Loucy (cell line): Measurements from ENCODE around the gene LRRC72.

Source experiments
- H2AFZ ChIP-seq: fragments of 200-600 bp; sonication (generic); 2 replicates; pipeline ENCODE4 v1.6.0; 2016; ENCODE audit warnings: antibody characterized with exemption, mild to moderate bottlenecking, low read length, moderate library complexity
- H3F3A ChIP-seq: fragments of 200-600 bp; 2 replicates; pipeline ENCODE4 v1.6.0; 2016; ENCODE audit warnings: antibody characterized with exemption, low read depth, mild to moderate bottlenecking
- H3K27me3 ChIP-seq: fragments of 200-600 bp; sonication (generic); 2 replicates; pipeline ENCODE4 v1.6.1; 2014; ENCODE audit warnings: low read length, mild to moderate bottlenecking; ENCODE audit not compliant: insufficient read depth, poor library complexity, severe bottlenecking
- H3K36me3 ChIP-seq: fragments of 200-600 bp; sonication (generic); 2 replicates; pipeline ENCODE4 v1.6.1; 2016; ENCODE audit warnings: low read length; ENCODE audit not compliant: insufficient read depth
- H3K4me1 ChIP-seq: fragments of 200-600 bp; sonication (generic); 2 replicates; pipeline ENCODE4 v1.5.1; 2014; ENCODE audit warnings: low read length, mild to moderate bottlenecking; ENCODE audit not compliant: insufficient read depth, poor library complexity, severe bottlenecking
- H3K4me2 ChIP-seq: fragments of 200-600 bp; sonication (generic); 2 replicates; pipeline ENCODE4 v1.6.0; 2014; ENCODE audit warnings: antibody characterized with exemption, low read length, low read depth, mild to moderate bottlenecking; ENCODE audit not compliant: poor library complexity, severe bottlenecking
- H3K4me3 ChIP-seq: fragments of 200-600 bp; sonication (generic); 2 replicates; pipeline ENCODE4 v1.5.1; 2014; ENCODE audit warnings: low read length, mild to moderate bottlenecking, mixed read lengths; ENCODE audit not compliant: poor library complexity, severe bottlenecking
- H3K79me2 ChIP-seq: fragments of 200-600 bp; sonication (generic); 2 replicates; pipeline ENCODE4 v1.6.1; 2014; ENCODE audit warnings: low read length; ENCODE audit not compliant: insufficient read depth
- H3K9ac ChIP-seq: fragments of 200-600 bp; sonication (generic); 2 replicates; pipeline ENCODE4 v1.6.0; 2014; ENCODE audit warnings: mild to moderate bottlenecking, low read depth, low read length, moderate library complexity; ENCODE audit not compliant: poor library complexity, severe bottlenecking
- H3K9me2 ChIP-seq: fragments of 200-600 bp; sonication (generic); replicated peaks from 2 replicates; pipeline ENCODE4 v1.6.1; 2016; ENCODE audit warnings: low read depth, low read length, mixed read lengths
- H3K9me3 ChIP-seq: fragments of 200-600 bp; sonication (generic); 2 replicates; pipeline ENCODE4 v1.6.1; 2014; ENCODE audit warnings: mild to moderate bottlenecking, antibody characterized with exemption, low read length, low read depth; ENCODE audit not compliant: insufficient read depth
- H4K20me1 ChIP-seq: fragments of 200-600 bp; sonication (generic); 2 replicates; pipeline ENCODE4 v1.6.0; 2014; ENCODE audit warnings: antibody characterized with exemption, low read length, mild to moderate bottlenecking; ENCODE audit not compliant: insufficient read depth, poor library complexity, severe bottlenecking
- CTCF ChIP-seq: fragments of 200-600 bp; sonication (generic); conservative IDR thresholded peaks from 2 replicates; pipeline ENCODE4 v1.5.1; 2014; ENCODE audit warnings: mild to moderate bottlenecking, antibody characterized with exemption, low read length
- EZH2phosphoT487 ChIP-seq: fragments of 200-600 bp; IDR thresholded peaks from 2 replicates; pipeline ENCODE4 v1.6.1; 2018; ENCODE audit warnings: antibody characterized with exemption, mild to moderate bottlenecking, moderate library complexity, borderline replicate concordance

LRRC72 gene

GRCh38 chr7:16484453-16485158 lies 42.0 kb upstream of the LRRC72 start:
- H3K4me3 ChIP-seq = no peak overlapping the region
- TF ChIP-seq CTCF (no peak), EZH2phosphoT487 (no peak)
- no peaks in the 10 kb centered on the region for H3F3A ChIP-seq
- H3K36me3 ChIP-seq = no peaks in the 10 kb centered on the region
- no peaks in the 10 kb centered on the region for H4K20me1 ChIP-seq
- no peaks in the 10 kb centered on the region for H3K9me3 ChIP-seq
- H3K79me2 ChIP-seq = no peaks in the 10 kb centered on the region
- no peak overlapping the region for H3K9ac ChIP-seq
- no peaks in the 10 kb centered on the region for H3K4me1 ChIP-seq
- no peak overlapping the region for H2AFZ ChIP-seq
- H3K27me3 ChIP-seq = no peaks in the 10 kb centered on the region
- H3K9me2 ChIP-seq = no peaks in the 10 kb centered on the region
- H3K4me2 ChIP-seq = no peak overlapping the region

GRCh38 chr7:16491148-16491547 lies 35.5 kb upstream of the LRRC72 start:
- Histone ChIP-seq H3K79me2 (no peaks in the 10 kb centered on the region), H3K4me2 (no peak overlapping the region), H4K20me1 (no peaks in the 10 kb centered on the region), H3K9me3 (no peaks in the 10 kb centered on the region), H3K9ac (no peak overlapping the region), H3K9me2 (no peaks in the 10 kb centered on the region), H2AFZ (no peak overlapping the region), H3K4me1 (no peaks in the 10 kb centered on the region), H3F3A (no peaks in the 10 kb centered on the region), H3K27me3 (no peaks in the 10 kb centered on the region), H3K4me3 (no peak overlapping the region), H3K36me3 (no peaks in the 10 kb centered on the region)
- TF ChIP-seq CTCF (no peak), EZH2phosphoT487 (no peak)

- Histone ChIP-seq H3K79me2 (no peaks in the 10 kb centered on the region), H3K9ac (no peak overlapping the region), H3K9me3 (no peaks in the 10 kb centered on the region), H3K4me2 (no peak overlapping the region), H3K36me3 (no peaks in the 10 kb centered on the region), H3K27me3 (no peaks in the 10 kb centered on the region), H3K9me2 (no peaks in the 10 kb centered on the region), H4K20me1 (no peaks in the 10 kb centered on the region), H3F3A (no peaks in the 10 kb centered on the region), H2AFZ (peak overlapping the region; percentile 9; the same call in 1 of the 2 replicates), H3K4me1 (no peaks in the 10 kb centered on the region), H3K4me3 (no peak overlapping the region)
- TF ChIP-seq EZH2phosphoT487 (no peak), CTCF (no peak)
Observed at GRCh38 chr7:16492513-16493062, 34.0 kb upstream of the LRRC72 start.
